NK-92 treated with Interleukin-12 subunit alpha and Interleukin-12 subunit beta, amount 100 ng/mL, for 24 hours (cell line): ENCODE results near the gene EGLN1.

Source experiments
- DNase-seq: peaks from one replicate; lab custom pipeline; 2025; lab: John Stamatoyannopoulos, UW

EGLN1 gene

DNA sequence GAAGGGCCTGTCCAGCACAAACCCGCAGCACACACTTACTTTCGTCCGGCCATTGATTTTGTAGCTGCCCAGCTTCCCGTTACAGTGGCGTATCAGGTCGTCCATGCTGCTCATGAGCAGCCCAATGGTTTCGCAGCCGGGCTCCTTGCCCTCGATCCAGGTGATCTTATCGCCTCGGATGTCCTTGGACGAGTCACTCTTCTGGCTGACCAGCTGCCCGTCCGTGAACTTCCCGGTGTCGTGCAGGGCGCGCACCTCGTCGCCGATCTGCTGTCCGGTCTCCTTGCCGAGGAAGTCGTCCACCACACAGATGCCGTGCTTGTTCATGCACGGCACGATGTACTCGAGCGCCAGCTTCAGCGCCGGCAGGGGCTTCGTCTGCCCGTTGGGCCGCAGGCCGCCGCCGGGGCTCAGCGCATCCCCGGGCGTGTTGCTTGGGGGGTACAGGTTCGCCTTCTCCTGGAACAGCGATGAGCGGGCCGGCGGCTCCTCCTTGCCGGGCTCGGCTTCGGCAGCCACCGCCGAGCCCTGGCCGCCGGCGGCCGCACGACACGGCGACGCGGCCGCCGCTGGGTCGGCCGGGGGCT, 1.0 kb downstream of the EGLN1 start:
- peak; percentile 40 for DNase-seq

DNA sequence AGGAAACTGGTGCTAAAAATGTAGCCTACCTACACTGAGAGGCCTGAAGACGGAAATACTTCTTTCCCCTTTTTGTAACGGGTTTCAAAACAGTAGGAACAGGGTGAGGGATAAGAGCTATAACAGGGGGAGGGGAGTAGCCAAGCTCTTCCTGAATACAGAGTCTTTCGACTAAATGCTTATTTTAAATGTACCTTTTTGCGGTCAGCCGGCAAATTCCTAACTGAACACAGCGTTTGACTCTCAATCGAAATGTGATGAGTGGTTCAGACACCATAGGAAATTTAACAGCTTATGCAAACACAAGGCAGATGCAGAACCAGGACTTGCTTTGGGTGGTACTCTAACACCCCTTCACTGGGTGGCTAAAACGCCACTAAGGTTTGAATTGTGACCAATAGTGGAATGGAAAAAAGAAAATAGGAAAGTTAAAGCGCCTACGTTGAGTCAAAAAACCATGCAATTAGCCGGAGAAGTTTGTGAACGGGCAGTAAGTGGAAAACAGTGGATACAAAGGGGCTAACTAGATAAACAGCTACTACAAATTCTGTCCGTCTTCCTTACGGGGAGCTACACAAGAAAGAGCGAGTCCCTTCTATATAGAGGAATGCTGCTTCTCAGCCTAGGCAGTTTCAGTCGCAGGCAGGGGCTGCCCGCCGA, 1.7 kb downstream of the EGLN1 start:
- no peak for DNase-seq

DNA sequence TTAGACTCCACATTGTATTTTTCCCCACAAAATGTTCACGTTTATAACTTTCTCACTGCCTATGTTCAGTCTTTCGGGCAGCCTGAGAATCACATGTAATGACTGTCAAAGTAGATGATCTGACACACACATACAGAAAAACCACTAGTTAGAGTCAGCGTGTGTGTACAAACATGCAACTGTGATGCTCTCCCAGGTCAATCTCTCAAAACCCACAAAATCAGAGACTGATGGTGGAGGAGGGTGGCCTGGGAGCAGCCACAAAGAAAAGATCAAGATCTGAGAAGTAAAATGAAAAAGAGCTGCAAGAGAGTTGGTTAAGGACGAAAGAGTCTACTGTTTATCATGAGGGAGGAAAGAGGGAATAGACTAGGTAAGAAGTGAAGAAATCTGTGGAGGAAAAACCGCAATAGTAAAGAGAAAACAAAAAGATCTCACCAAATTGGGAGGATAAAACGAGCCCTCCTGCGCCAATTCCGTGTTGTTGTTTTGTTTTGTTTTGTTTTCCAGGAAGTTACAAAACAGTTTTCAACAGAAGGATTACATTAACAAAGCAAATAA, 2.3 kb downstream of the EGLN1 start:
- no peak for DNase-seq

DNA sequence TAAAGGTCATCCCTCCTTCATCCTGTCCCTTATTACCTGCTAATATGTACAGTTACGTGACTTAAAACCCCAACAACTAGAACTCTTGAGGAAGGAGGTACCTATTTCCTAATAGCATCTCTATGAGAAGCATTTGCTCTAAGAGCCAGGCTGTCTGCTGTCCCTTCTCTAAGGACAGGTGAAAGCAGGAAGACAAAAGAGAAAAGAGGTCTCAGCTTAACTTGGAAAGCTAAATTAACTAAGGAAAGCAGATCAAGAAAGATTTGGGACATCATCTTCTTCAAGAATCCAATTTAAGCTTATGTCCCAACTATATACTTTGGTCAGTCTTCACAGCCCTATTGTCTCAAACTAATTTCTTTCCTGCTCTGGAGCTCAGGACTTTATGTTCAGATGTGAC, 2.9 kb downstream of the EGLN1 start:
- no peak for DNase-seq

DNA sequence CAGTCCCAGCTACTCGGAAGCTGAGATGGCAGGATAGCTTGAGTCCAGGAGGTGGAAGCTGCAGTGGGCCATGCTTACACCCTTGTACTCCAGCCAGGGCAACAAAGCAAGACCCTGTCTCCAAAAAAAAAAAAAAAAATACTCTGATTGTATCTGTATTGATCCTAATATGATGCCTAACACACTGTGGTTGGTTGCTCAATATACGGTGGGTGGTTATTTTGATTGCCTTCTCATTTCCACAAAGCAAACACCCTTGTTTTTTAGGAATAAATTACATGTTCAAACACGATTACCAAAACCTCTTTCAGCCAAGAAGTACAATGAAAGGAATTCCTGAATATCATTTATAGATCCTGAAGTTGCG, 3.4 kb downstream of the EGLN1 start:
- no peak for DNase-seq

DNA sequence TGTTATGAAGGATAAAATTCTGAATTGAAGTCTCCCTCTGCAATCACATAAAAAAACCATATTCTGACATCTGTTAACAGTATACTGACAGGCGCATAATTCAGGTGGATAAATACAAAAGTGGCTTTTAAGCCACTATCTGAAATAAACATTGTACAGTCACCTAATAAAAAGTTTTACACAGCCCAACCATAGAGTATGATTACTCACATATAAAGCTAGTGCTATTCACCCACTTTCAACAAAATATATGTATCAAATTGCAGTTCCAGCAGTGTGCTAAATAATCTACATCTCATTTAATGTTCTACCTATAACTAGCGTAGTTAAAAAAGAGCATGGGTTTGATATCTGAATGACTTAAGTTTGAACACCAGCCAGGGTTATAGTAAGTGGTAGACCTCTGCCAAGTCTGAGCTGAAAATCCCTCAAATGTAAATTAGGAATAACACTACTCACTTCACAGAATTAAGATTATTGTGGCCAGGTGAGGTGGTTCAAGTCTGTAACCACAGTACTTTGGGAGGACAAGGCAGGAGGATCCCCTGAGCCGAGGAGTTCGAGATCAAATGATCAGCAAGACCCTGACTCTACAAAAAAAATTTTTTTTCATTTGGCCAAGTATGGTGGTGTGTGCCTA, 3.9 kb downstream of the EGLN1 start:
- DNase-seq: no peak

DNA sequence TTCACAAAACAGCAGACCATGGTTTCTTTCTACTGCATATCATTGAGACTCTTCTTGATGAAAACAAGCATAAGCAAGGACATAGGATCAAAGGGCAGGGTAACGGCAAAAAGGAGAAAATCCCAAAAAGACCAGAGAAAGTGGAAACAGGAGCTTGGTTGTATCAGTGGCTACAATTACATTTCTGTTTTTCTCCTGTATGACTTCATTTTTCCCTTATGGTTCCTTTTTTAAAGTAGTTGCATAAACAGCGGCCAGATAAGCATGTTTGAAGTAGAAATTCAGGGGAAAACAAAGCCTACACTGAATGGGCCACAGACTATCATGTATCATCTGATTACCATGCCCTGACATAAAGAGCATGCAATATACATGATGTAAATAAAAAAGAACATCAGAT, 4.6 kb downstream of the EGLN1 start:
- DNase-seq: no peak

DNA sequence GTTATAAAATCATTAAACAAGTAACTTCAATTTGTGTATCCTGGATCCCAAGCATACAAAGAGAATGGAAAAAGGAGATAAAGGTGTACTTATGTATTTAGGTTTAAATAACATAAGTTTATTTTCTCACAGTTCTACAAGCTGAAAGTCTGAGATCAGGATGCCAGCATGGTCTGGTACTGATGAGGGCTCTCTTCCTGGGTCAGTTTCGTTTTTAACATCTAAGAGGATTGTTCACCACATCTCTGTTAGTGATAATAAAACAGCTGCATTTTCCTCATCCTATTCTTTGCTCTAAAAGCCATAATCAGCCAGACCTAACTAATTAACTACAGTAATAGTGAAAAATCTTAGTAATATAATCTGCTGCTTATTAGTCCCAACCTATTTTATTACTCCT, 5.2 kb downstream of the EGLN1 start:
- no peak for DNase-seq

DNA sequence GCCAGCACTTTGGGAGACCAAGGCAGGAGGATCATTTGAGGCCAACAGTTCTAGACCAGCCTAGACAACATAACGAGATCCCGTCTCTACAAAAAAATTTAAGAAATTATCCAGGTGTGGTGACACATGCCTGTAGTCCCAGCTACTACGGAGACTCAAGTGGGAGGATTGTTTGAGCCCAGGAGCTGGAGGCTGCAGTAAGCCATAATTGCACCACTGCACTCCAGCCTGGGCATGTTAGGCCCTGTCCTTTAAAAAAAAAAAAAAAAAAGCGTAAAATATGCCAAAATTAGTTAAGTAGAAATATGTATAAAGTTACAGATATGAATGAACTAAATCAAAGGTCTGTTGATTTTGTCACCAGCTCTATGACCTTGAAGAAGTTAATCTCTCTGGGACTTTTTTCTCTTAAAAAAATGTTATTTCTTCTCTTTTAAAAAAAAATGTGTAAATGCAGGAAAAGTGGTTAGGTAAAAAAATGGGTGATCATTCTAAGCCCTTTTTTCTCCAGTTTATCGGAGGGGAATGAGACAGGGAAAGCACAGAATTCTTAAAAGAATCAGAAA, 7.0 kb downstream of the EGLN1 start:
- DNase-seq: no peak

DNA sequence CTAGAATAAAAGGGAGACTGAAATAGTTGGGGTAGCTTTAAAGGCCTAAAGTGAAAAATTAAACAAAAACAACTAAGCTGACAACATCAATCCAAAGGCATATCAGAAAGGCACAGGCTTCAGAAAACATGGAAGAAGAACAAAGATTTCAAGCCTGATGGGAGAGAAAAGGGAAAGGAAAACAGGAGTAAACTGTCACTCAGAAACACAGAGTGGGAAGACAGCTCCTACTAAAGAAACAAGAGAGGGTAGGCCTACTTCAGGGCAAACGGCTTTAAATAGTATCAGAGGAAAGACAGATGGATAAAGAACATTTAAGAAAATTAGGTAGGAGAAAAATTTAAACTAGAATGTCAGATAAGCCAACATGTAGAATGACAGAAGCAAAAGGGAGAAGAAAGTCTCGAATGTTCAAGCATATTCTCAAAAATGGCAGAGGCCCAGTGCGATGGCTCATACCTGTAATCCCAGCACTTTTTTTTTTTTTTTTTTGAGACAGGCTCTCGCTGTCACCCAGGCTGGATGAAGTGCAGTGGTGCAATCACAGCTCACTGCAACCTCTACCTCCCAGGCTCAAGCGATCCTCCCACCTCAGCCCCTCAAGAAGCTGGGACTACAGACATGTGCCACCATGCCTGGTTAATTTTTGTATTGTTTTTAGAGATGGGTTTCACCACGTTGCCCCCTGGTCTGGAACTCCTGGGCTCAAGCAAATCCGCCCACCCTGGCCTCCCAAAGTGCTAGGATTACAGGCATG, 7.6 kb downstream of the EGLN1 start:
- DNase-seq: no peak

DNA sequence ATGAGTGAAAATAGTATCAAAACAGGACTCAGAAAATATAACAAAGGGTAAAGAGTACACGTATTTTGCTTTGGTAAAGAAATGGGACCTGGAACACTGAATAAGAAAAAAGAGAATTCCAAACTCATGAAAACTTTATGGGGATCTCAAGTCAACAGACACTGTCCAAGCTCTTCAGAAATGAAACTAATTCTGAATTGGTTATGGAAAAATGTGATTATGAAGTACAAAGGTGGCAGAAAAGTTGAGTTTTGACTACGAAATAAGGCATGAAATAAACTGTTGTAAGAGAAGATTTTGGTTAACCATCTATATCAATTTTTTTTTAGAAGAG, 8.4 kb downstream of the EGLN1 start:
- no peak for DNase-seq

DNA sequence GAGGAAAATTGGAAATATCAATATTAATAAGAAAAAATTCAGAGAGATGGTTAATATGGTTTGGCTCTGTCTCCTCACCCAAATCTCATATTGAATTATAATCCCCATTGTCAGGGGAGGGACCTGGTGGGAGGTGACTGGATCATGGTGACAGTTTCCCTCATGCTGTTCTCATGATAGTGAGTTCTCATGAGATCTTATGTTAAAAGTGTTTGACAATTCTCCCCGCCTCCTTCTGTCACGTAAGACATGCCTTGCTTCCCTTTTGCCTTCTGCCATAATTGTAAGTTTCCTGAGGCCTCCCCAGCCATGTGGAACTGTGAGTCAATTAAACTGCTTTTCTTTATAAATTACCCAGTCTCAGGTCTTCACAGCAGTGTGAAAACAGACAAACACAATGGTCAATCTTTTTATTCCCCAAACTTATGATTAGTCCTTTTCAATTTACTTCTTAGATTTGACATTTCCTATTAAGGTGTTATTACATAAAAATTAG, 11.0 kb downstream of the EGLN1 start:
- no peak for DNase-seq

DNA sequence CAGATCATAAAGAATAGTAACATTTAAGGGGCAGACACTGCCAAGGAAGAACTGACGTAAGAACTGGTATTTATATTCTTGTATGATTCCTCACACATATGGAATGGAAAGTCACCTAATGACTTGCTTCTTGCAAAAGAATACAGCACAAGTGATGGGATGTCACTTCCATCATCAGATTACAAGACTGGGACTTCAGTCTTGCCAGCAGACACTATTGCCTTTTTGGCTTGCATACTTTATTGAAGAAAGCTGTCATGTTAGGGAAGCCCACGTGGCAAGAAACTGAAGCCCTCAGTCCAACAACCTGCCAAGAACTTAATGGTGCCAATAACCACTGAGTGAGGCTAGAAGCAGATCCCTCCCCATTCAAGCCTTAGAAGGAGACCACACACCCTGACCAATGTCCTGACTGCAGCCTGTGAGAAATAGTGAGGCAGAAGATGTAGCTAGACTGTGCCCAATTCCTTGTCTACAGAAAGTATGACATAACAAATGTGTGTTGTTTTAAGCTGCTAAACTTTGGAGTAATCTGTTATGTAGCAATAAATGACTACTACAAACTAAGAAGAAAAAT, 12.0 kb downstream of the EGLN1 start:
- DNase-seq: no peak

DNA sequence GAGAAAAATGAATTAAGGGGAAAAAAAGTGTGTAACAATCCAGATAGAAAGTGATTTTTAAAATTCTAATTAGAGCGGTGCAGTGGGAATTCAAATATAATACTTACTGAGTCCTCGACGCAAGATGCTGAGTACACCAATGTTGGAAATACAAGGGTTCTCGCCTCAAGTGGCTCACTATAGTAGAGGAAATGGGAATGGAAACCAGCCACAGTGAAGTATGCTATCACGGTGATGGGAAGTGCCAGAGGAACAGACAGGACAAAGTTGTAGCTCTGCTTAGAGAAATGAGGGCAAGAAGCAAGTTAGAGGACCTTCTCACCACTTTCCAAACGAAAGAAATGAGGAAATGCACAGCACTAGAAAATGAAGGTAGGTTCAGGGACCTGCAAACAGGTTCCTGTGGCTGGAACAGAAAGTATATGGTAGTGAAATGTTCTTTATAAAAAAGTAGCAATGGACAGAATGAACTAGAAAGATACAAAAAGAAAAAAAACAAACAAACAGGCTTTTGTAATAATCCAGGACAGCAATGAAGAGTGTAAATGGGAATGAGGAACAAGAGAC, 13.5 kb downstream of the EGLN1 start:
- DNase-seq: no peak

DNA sequence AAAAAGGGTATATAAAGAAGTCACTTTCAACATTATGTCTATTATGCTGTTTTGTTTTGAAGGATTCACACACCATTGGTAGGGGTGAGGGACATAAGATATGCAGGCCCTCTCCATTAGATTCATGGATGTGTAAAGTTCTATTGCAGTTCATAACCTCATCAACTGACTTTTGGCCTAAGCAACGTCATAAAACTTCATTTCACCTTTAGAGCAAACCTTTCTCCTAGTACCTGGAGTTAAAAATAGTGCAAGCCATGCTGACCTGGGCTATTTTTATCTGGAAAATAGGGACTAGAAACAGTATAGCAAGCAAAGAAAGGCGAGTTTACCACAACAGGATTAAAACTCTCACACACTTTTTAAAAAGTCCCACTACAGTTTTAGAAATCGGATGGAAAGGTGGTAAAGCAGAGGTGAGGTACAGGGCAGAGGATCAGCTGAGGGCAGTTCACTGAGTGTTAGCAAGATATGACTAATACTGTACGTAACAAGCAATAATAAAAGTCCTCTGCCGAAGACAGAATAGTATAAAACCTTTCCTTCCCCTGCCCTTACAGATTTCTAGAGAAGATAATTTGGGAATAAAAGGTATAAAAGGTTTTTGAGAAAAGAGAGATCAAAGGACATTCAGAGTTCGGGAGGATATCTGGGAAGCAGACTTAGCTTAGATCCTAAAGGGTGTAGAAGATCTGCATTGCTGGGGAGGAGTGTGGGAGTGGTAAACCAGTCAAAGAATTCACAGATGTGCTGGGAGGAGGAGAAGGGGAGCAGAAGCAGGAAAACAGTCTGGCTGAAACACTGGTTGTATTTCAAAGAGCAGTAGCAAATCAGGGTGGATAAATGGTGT, 14.3 kb downstream of the EGLN1 start:
- no peak for DNase-seq

DNA sequence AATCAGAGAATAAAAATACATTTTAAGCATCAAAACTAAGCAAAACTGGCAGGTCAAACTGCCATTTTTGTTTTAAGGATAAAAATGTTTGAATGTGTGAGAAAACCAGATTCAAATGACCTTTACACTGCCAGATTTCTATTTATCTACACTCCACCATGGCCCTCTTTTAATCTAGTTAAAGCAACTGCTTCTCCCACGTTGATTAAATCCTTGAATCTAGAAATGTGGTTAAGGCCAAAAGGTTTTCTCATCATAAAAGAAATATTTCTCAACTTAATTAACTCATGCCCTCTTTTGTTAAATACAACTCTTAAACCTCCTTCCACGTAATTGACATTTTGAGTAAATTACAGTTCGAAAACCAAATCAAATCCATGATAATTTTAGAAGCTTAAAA, 15.0 kb downstream of the EGLN1 start:
- DNase-seq: no peak

DNA sequence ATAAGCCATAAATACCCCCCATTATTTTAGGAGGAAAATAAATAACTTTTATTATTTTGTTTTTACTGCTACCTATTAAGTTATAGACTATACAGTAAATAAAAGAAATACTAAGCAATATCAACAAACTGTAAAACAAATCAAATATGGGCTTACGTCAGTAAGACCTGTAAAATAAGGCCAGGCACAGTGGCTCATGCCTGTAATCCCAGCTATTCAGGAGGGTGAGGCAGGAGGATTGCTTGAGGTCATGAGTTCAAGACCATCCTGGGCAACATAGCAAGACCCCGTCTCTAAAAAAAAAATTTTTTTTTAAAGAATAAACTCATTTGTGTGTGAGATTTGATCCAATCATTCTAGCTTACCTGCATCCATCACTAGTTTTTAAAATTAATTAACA, 17.8 kb downstream of the EGLN1 start:
- DNase-seq: no peak

DNA sequence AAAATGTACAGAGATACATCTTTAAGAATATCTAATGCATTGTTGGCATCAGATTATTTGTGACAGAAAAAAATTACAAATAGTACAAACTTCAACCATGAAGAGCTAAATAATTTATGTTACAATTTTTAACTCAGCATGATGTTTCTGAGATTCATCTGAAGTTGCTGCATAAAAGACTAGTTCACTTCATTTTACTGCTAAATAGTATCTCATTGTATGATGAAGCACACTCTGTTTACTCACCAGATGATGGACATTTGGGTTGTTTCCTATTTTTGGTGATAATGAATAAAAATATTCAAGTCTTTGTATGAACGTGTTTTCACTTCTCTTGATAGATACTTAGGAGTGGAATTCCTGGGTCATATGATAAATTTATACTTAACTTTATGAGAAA, 20.6 kb downstream of the EGLN1 start:
- DNase-seq: no peak

DNA sequence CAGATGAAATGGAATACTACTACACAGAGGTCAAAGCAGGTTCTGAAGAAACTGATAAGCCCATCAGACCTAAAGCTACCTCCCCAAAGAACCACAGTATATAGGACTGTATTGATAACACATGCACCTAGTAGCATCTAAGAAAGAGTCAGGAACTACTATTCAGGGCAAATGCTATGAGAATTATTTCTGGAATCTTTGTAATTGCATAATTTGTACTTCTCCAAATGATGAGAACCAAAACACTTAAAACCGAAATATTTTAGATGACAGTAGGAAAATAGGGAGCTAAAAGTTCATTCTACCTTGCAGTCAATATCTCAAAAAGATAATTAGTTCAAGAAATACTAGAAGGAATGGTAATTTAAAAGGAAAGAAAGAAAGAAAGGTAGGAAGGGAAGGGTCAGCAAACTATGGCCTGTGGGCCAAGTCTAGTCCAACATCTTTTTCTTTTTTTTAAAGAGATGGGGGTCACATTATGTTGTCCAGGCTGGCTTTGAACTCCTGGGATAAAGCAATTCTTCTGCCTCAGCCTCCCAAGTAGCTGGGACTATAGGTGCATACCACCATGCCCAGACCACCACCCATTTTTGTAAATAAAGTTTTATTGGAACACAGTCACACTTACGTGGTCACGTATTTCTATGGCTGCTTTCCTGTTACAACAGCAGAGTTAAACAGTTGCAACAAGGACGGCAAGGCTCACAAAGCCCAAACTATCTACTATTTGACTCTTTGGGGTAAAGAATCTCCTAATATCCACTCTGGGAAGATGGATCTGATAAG, 24.0 kb downstream of the EGLN1 start:
- DNase-seq: no peak

DNA sequence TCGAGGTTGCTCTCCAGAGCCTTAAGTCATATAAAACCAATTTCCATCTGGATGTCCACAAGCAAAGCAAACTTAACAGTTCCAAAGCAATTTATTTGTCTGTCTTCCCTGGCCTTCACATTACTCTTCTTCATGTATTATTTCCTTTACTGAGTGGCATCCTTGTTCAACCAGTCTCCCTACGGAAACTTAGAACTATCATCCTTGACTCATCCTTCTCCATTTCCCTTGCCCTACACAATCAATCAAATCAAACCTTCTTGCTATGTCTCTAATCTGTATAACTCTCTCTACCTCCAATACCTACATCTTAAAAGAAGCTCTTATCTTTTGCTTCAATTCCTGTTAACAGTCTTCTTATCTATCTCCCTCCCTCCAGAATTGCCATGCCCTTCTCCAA, 25.4 kb downstream of the EGLN1 start:
- DNase-seq: no peak
